ENCODE data around the gene ZNF70.

ZNF70 gene

DNA sequence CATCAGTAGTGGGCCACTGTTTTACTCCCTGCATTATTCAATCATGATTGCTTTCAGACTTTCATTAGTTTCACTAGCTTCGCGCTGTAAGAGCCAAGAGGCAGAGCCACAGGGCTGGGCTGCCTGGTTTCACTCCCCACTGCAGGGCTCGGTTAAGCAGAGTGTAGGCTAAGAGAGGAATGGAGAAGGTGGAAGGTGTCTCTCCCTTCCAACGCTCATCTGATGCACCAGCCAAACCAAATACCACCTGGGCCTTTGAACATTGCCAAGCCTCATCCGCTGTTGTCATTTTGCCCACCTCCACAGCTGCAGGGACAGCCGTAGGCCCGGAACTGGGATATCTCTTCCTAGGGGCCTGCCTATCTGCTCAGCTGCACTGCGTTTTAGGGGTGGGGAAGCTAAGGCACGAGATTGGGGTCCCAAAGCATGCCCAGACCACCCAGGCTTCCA is 35.4 kb upstream of the ZNF70 start:
- Histone ChIP-seq H3K4me3 (ENCODE audit: low read depth in 1 of 2, low read length in 1 of 2) (peak overlapping the region; percentile 69 to 95), H3K27me3 (no peaks in the 10 kb centered on the region), H3K27ac (peak overlapping the region; percentile 98), H3K4me1 (ENCODE audit: control insufficient read depth in 1 of 2, insufficient read depth in 1 of 2, low read depth in 1 of 2, low read length in 1 of 2) (peaks cover 13 to 15% of the 10 kb centered on the region in 2 experiments), H3K9me3 (no peaks in the 10 kb centered on the region), H3K36me3 (no peaks in the 10 kb centered on the region)
- TF ChIP-seq, protein P1, sequence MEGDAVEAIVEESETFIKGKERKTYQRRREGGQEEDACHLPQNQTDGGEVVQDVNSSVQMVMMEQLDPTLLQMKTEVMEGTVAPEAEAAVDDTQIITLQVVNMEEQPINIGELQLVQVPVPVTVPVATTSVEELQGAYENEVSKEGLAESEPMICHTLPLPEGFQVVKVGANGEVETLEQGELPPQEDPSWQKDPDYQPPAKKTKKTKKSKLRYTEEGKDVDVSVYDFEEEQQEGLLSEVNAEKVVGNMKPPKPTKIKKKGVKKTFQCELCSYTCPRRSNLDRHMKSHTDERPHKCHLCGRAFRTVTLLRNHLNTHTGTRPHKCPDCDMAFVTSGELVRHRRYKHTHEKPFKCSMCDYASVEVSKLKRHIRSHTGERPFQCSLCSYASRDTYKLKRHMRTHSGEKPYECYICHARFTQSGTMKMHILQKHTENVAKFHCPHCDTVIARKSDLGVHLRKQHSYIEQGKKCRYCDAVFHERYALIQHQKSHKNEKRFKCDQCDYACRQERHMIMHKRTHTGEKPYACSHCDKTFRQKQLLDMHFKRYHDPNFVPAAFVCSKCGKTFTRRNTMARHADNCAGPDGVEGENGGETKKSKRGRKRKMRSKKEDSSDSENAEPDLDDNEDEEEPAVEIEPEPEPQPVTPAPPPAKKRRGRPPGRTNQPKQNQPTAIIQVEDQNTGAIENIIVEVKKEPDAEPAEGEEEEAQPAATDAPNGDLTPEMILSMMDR (IDR thresholded peaks at IDR 0.05): no peak

DNA sequence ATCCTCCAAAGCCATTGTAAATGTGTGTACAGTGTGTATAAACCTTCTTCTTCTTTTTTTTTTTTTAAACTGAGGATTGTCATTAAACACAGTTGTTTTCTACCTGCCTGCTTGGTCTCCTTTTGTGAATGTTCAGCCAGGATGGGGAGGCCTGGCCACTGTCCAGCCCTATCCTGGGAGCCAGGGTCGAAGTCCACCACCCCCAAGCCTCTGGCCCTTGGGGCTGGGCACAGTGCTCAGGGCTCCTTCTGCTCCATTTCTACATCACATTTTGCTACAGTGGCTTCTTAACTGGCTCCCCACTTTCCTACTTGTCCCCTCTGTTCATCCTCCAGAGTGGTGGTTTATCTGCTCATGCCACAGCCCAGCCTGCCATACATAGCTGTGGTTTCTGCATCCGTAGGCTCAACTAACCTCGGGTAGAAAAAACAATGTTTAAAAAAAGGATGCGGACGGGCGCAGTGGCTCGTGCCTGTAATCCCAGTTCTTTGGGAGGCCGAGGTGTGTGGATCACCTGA is 33.4 kb upstream of the ZNF70 start:
- Histone ChIP-seq H3K36me3 (no peaks in the 10 kb centered on the region), H3K9me3 (no peaks in the 10 kb centered on the region), H3K4me3 (ENCODE audit: low read depth in 1 of 2, low read length in 1 of 2) (no peak overlapping the region), H3K27ac (no peak overlapping the region), H3K4me1 (ENCODE audit: control insufficient read depth in 1 of 2, insufficient read depth in 1 of 2, low read depth in 1 of 2, low read length in 1 of 2) (peaks cover 13 to 15% of the 10 kb centered on the region in 2 experiments), H3K27me3 (no peaks in the 10 kb centered on the region)
- TF ChIP-seq, protein P1 (IDR thresholded peaks at IDR 0.05): no peak

DNA sequence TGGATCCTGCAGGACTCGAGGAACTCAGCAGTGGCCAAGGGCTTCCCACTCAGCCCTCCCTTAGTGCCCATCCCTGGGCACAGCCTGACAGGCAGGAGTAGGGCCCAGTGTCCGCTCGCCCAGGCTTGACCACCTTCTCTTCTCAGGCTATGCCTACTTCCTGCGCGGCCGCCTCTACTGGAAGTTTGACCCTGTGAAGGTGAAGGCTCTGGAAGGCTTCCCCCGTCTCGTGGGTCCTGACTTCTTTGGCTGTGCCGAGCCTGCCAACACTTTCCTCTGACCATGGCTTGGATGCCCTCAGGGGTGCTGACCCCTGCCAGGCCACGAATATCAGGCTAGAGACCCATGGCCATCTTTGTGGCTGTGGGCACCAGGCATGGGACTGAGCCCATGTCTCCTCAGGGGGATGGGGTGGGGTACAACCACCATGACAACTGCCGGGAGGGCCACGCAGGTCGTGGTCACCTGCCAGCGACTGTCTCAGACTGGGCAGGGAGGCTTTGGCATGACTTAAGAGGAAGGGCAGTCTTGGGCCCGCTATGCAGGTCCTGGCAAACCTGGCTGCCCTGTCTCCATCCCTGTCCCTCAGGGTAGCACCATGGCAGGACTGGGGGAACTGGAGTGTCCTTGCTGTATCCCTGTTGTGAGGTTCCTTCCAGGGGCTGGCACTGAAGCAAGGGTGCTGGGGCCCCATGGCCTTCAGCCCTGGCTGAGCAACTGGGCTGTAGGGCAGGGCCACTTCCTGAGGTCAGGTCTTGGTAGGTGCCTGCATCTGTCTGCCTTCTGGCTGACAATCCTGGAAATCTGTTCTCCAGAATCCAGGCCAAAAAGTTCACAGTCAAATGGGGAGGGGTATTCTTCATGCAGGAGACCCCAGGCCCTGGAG is 32.6 kb upstream of the ZNF70 start:
- Histone ChIP-seq H3K4me1 (ENCODE audit: control insufficient read depth in 1 of 2, insufficient read depth in 1 of 2, low read depth in 1 of 2, low read length in 1 of 2) (peaks cover 13 to 15% of the 10 kb centered on the region in 2 experiments), H3K9me3 (no peaks in the 10 kb centered on the region), H3K27me3 (no peaks in the 10 kb centered on the region), H3K36me3 (no peaks in the 10 kb centered on the region), H3K4me3 (ENCODE audit: low read depth in 1 of 2, low read length in 1 of 2) (no peak overlapping the region), H3K27ac (no peak overlapping the region)
- TF ChIP-seq, protein P1 (IDR thresholded peaks at IDR 0.05): no peak

DNA sequence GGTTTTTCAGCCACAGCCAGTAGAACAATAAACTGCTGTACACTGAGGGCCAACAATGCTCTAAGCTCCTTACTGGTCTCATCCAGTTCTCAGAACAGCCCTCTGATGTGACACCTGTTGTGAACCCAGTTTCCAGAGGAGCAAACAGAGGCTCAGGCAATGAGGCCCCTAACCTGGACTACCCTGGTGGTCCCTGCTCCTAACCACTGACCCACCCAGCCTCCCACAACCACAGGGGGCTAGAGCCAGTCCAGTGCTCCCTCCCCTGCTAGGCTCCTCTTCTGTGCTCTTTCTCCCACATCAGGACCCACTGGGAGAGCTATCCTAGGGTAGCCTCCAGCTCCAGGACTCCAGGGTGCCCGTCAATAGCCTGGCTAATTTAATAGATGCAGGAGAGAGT is 31.8 kb upstream of the ZNF70 start:
- Histone ChIP-seq H3K27ac (no peak overlapping the region), H3K9me3 (no peaks in the 10 kb centered on the region), H3K4me3 (ENCODE audit: low read depth in 1 of 2, low read length in 1 of 2) (no peak overlapping the region), H3K4me1 (ENCODE audit: control insufficient read depth in 1 of 2, insufficient read depth in 1 of 2, low read depth in 1 of 2, low read length in 1 of 2) (peaks cover 9 to 11% of the 10 kb centered on the region in 2 experiments), H3K27me3 (no peaks in the 10 kb centered on the region), H3K36me3 (no peaks in the 10 kb centered on the region)
- TF ChIP-seq, protein P1 (IDR thresholded peaks at IDR 0.05): no peak

DNA sequence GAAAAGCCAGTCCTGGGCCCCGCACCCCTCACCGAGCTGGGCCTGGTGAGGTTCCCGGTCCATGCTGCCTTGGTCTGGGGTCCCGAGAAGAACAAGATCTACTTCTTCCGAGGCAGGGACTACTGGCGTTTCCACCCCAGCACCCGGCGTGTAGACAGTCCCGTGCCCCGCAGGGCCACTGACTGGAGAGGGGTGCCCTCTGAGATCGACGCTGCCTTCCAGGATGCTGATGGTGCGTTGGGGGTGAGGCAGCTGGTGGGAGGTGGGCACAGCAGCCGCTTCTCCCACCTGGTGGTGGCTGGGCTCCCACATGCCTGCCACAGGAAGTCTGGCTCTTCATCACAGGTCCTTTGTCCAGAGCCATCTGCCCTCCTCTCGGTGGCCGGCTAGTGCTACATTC is 31.3 kb upstream of the ZNF70 start:
- Histone ChIP-seq H3K4me3 (ENCODE audit: low read depth in 1 of 2, low read length in 1 of 2) (no peak overlapping the region), H3K4me1 (ENCODE audit: control insufficient read depth in 1 of 2, insufficient read depth in 1 of 2, low read depth in 1 of 2, low read length in 1 of 2) (peaks cover 5 to 7% of the 10 kb centered on the region in 2 experiments), H3K36me3 (no peaks in the 10 kb centered on the region), H3K9me3 (no peaks in the 10 kb centered on the region), H3K27me3 (no peaks in the 10 kb centered on the region), H3K27ac (no peak overlapping the region)
- TF ChIP-seq, protein P1 (IDR thresholded peaks at IDR 0.05): no peak

Data from neutrophil (primary cell).